Naive B cell (primary cell): Measurements from ENCODE around the gene TNNC2. TPM values are rescaled to one million over a fixed set of nuclear protein-coding genes. Genes with fewer than 3 reads are reported as not detected.
"Not testable (repeated sequence)": the region's sequence is repeated elsewhere in the genome, so short reads cannot be mapped to it uniquely, and the experiment has no call there.

Source experiments
- ATAC-seq, 2 donors: fragments of 150-1000 bp; cut with Tn5 transposase; 2 replicates each; pipeline ENCODE4 v1.10.0; 2021; ENCODE audit warnings: low read depth in 2 of 2, mild to moderate bottlenecking in 2 of 2, moderate library complexity in 2 of 2
- DNase-seq: peaks from one replicate; pipeline ENCODE4 v3.0.0; 2022
- H3K27ac Mint-ChIP-seq, 6 donors: one replicate each; pipeline ENCODE4 v1.8.0; 2020 to 2022; ENCODE audit warnings: mild to moderate bottlenecking in 6 of 6, mixed read lengths in 6 of 6, moderate library complexity in 5 of 6, inconsistent platforms in 2 of 6
- H3K27me3 Mint-ChIP-seq, 3 donors: one replicate each; pipeline ENCODE4 v1.8.0; 2021 to 2022; ENCODE audit warnings: mixed read lengths in 3 of 3, mild to moderate bottlenecking in 1 of 3
- H3K36me3 Mint-ChIP-seq, 2 donors: one replicate each; pipeline ENCODE4 v1.8.0; 2020 to 2022; ENCODE audit warnings: mixed read lengths in 2 of 2, inconsistent platforms in 1 of 2, mild to moderate bottlenecking in 1 of 2
- H3K4me1 Mint-ChIP-seq, 3 donors: one replicate each; pipeline ENCODE4 v1.8.0; 2020 to 2022; ENCODE audit warnings: mixed read lengths in 3 of 3, inconsistent platforms in 1 of 3, mild to moderate bottlenecking in 1 of 3, moderate library complexity in 1 of 3
- H3K4me3 Mint-ChIP-seq, 8 donors: one replicate each; pipeline ENCODE4 v1.8.0; 2020 to 2022; ENCODE audit warnings: mild to moderate bottlenecking in 8 of 8, mixed read lengths in 8 of 8, moderate library complexity in 8 of 8, inconsistent platforms in 2 of 8
- H3K9me3 Mint-ChIP-seq, 7 donors: one replicate each; pipeline ENCODE4 v1.8.0; 2020 to 2022; ENCODE audit warnings: mixed read lengths in 7 of 7, mild to moderate bottlenecking in 5 of 7, inconsistent platforms in 2 of 7, moderate library complexity in 1 of 7
- polyA plus RNA-seq, 6 donors: library from polyadenylated mRNA; unstranded; fragments of 300-500 nt; fragmentation: Illumina TruSeq; gene quantifications; one replicate each; pipeline ENCODE4 v1.2.3, GENCODE V29; 2021; ENCODE audit warnings: low read depth in 6 of 6

Gene TNNC2
- 1 to 10 TPM in 1 of 6 donors, under 1 TPM in 2, not detected in 3; 0.64 to 1.2 (median 0.69) TPM for polyA plus RNA-seq

GRCh38 chr20:45827030-45827652 lies at the start of gene TNNC2:
TSS of gene TNNC2 (minus strand) at chr20:45827312. CDS start at chr20:45827248, 64 bp downstream.
- Mint-ChIP-seq H3K4me1 (peaks cover 22 to 28% (median 26%) of the 10 kb centered on the region in 3 donors), H3K27me3 (peaks cover 10 to 25% (median 24%) of the 10 kb centered on the region in 3 donors), H3K4me3 (peak within 1 kb of the TSS in 1 of 8 donors; percentile 10), H3K27ac (no peak within 1 kb of the TSS), H3K9me3 (peaks cover 0 to 2% (median 0%) of the 10 kb centered on the region in 7 donors), H3K36me3 (no peaks in the 10 kb centered on the region)
- ATAC-seq (no peak), DNase-seq (no peak)

GRCh38 chr20:45874576-45874975 lies 47.5 kb upstream of the TNNC2 start:
- H3K27ac Mint-ChIP-seq, result no peak overlapping the region
- ATAC-seq (no peak), DNase-seq (no peak)
- no peaks in the 10 kb centered on the region for H3K9me3 Mint-ChIP-seq
- H3K36me3 Mint-ChIP-seq, result peaks cover 0 to 3% of the 10 kb centered on the region in 2 donors
- H3K4me3 Mint-ChIP-seq, result no peak overlapping the region
- no peaks in the 10 kb centered on the region for H3K4me1 Mint-ChIP-seq
- no peaks in the 10 kb centered on the region for H3K27me3 Mint-ChIP-seq

- not testable (repeated sequence) for H3K27ac Mint-ChIP-seq, H3K9me3 Mint-ChIP-seq, H3K4me1 Mint-ChIP-seq, ATAC-seq, DNase-seq, H3K27me3 Mint-ChIP-seq, H3K36me3 Mint-ChIP-seq
- H3K4me3 Mint-ChIP-seq, result peak overlapping the region in 1 of 8 donors; percentile 70
Measured at GRCh38 chr20:45874104-45874481, 47.0 kb upstream of the TNNC2 start.

- ATAC-seq, result no peak
- Mint-ChIP-seq H3K4me3 (peak overlapping the region in 1 of 8 donors; percentile 70), H3K27me3 (no peaks in the 10 kb centered on the region), H3K27ac (no peak overlapping the region), H3K9me3 (no peaks in the 10 kb centered on the region), H3K4me1 (no peaks in the 10 kb centered on the region), H3K36me3 (peaks cover 0 to 3% of the 10 kb centered on the region in 2 donors)
- no peak for DNase-seq
Measured at GRCh38 chr20:45873409-45874103, 46.4 kb upstream of the TNNC2 start.

- ATAC-seq, result no peak
- no peak for DNase-seq
- Mint-ChIP-seq H3K4me3 (no peak overlapping the region), H3K27me3 (no peaks in the 10 kb centered on the region), H3K27ac (peak overlapping the region in 1 of 6 donors; percentile 71), H3K36me3 (peaks cover 0 to 3% of the 10 kb centered on the region in 2 donors), H3K4me1 (no peaks in the 10 kb centered on the region), H3K9me3 (no peaks in the 10 kb centered on the region)
Measured at GRCh38 chr20:45872626-45873025, 45.5 kb upstream of the TNNC2 start.

GRCh38 chr20:45867819-45868176 lies 40.7 kb upstream of the TNNC2 start:
- H3K27ac Mint-ChIP-seq, result no peak overlapping the region
- H3K4me3 Mint-ChIP-seq, result no peak overlapping the region
- no peaks in the 10 kb centered on the region for H3K9me3 Mint-ChIP-seq
- no peaks in the 10 kb centered on the region for H3K27me3 Mint-ChIP-seq
- peaks cover 0 to 6% (median 0%) of the 10 kb centered on the region in 3 donors for H3K4me1 Mint-ChIP-seq
- no peak for DNase-seq
- peaks cover 0 to 3% of the 10 kb centered on the region in 2 donors for H3K36me3 Mint-ChIP-seq
- no peak for ATAC-seq

- Mint-ChIP-seq H3K4me1 (peaks cover 0 to 6% (median 0%) of the 10 kb centered on the region in 3 donors), H3K27ac (no peak overlapping the region), H3K9me3 (no peaks in the 10 kb centered on the region), H3K4me3 (no peak overlapping the region), H3K27me3 (no peaks in the 10 kb centered on the region), H3K36me3 (peaks cover 0 to 1% of the 10 kb centered on the region in 2 donors)
- DNase-seq (no peak), ATAC-seq (no peak)
Measured at GRCh38 chr20:45867136-45867818, 40.2 kb upstream of the TNNC2 start.

- H3K4me1 Mint-ChIP-seq, result peaks cover under 1 to 6% (median under 1%) of the 10 kb centered on the region in 3 donors
- H3K4me3 Mint-ChIP-seq, result no peak overlapping the region
- no peak for ATAC-seq
- H3K27ac Mint-ChIP-seq, result peak overlapping the region in 1 of 6 donors; percentile 77
- no peaks in the 10 kb centered on the region for H3K9me3 Mint-ChIP-seq
- H3K27me3 Mint-ChIP-seq, result no peaks in the 10 kb centered on the region
- no peak for DNase-seq
- no peaks in the 10 kb centered on the region for H3K36me3 Mint-ChIP-seq
Measured at GRCh38 chr20:45866454-45866853, 39.3 kb upstream of the TNNC2 start.

- Mint-ChIP-seq H3K4me1 (peaks cover 13 to 20% (median 15%) of the 10 kb centered on the region in 3 donors), H3K9me3 (no peaks in the 10 kb centered on the region), H3K27ac (no peak overlapping the region), H3K27me3 (no peaks in the 10 kb centered on the region), H3K4me3 (no peak overlapping the region), H3K36me3 (peaks cover 6 to 11% of the 10 kb centered on the region in 2 donors)
- DNase-seq, result no peak
- no peak for ATAC-seq
Measured at GRCh38 chr20:45863543-45864470, 36.7 kb upstream of the TNNC2 start.

- no peak overlapping the region for H3K4me3 Mint-ChIP-seq
- no peaks in the 10 kb centered on the region for H3K27me3 Mint-ChIP-seq
- H3K27ac Mint-ChIP-seq, result no peak overlapping the region
- ATAC-seq (no peak), DNase-seq (no peak)
- no peaks in the 10 kb centered on the region for H3K9me3 Mint-ChIP-seq
- peaks cover 6 to 11% of the 10 kb centered on the region in 2 donors for H3K36me3 Mint-ChIP-seq
- H3K4me1 Mint-ChIP-seq, result peaks cover 30 to 32% (median 31%) of the 10 kb centered on the region in 3 donors
Measured at GRCh38 chr20:45861221-45862075, 34.3 kb upstream of the TNNC2 start.

GRCh38 chr20:45860560-45861220 lies 33.6 kb upstream of the TNNC2 start:
- Mint-ChIP-seq H3K36me3 (peaks cover 6 to 11% of the 10 kb centered on the region in 2 donors), H3K4me3 (peak overlapping the region in 1 of 8 donors; percentile 69), H3K4me1 (peaks cover 31 to 39% (median 37%) of the 10 kb centered on the region in 3 donors), H3K9me3 (no peaks in the 10 kb centered on the region), H3K27me3 (no peaks in the 10 kb centered on the region), H3K27ac (peak overlapping the region in 2 of 6 donors; percentile 75 to 84)
- ATAC-seq (no peak), DNase-seq (no peak)

- H3K4me1 Mint-ChIP-seq, result peaks cover 31 to 42% (median 40%) of the 10 kb centered on the region in 3 donors
- DNase-seq (no peak), ATAC-seq (no peak)
- peaks cover 6 to 11% of the 10 kb centered on the region in 2 donors for H3K36me3 Mint-ChIP-seq
- no peaks in the 10 kb centered on the region for H3K27me3 Mint-ChIP-seq
- H3K4me3 Mint-ChIP-seq, result peak overlapping the region in 1 of 8 donors; percentile 69
- H3K9me3 Mint-ChIP-seq, result no peaks in the 10 kb centered on the region
- no peak overlapping the region for H3K27ac Mint-ChIP-seq
Measured at GRCh38 chr20:45859916-45860315, 32.8 kb upstream of the TNNC2 start.
